Tibial nerve (tissue), 4 donors: ENCODE measurements around the gene RAB35. TPM values are rescaled to one million over a fixed set of nuclear protein-coding genes. Genes with fewer than 3 reads are reported as not detected.

Experiments used
- DNase-seq, 2 donors: peaks; one replicate each; pipeline ENCODE4 v3.0.0-alpha.2; 2019; ENCODE audit warnings: low spot score in 2 of 2
- H3K27ac ChIP-seq, 4 donors: fragments of 200-600 bp; sonication (generic) in 3 of 4; one replicate each; pipeline ENCODE4 v1.5.1; 2017 to 2019; ENCODE audit warnings: mild to moderate bottlenecking in 1 of 4
- H3K27me3 ChIP-seq, 2 donors: fragments of 200-600 bp; sonication (generic) in 1 of 2; one replicate each; pipeline versions ENCODE4 v1.5.1 to v1.6.0; 2017 to 2019
- H3K36me3 ChIP-seq, 3 donors: fragments of 200-600 bp; sonication (generic); one replicate each; pipeline ENCODE4 v1.5.1; 2018 to 2019
- H3K4me1 ChIP-seq, 4 donors: fragments of 200-600 bp; sonication (generic) in 3 of 4; one replicate each; pipeline ENCODE4 v1.5.1; 2017 to 2019
- H3K4me3 ChIP-seq, 4 donors: fragments of 200-600 bp; sonication (generic) in 3 of 4; one replicate each; pipeline ENCODE4 v1.5.1; 2017 to 2019; ENCODE audit warnings: mild to moderate bottlenecking in 1 of 4, moderate library complexity in 1 of 4
- H3K9me3 ChIP-seq, 4 donors: fragments of 200-600 bp; sonication (generic) in 3 of 4; one replicate each; pipeline ENCODE4 v1.5.1; 2017 to 2019
- CTCF ChIP-seq, 5 experiments: fragments of 200-600 bp in 3 of 5; fragments of 450-650 bp in 2 of 5; sonication (generic) in 3 of 5; IDR thresholded peaks; one replicate each; pipeline ENCODE4 v1.5.1; 2016 to 2019; ENCODE audit warnings: antibody characterized with exemption in 5 of 5, mild to moderate bottlenecking in 3 of 5, moderate library complexity in 2 of 5
- EP300 ChIP-seq, 2 donors: sonication (generic); formaldehyde crosslinking; IDR thresholded peaks; one replicate each; pipeline ENCODE4 v1.6.1; 2017; ENCODE audit warnings: antibody characterized with exemption in 2 of 2, mild to moderate bottlenecking in 1 of 2
- POLR2A ChIP-seq, 2 donors: fragments of 450-650 bp; IDR thresholded peaks; one replicate each; pipeline ENCODE4 v1.6.1; 2017; ENCODE audit warnings: antibody characterized with exemption in 2 of 2, mild to moderate bottlenecking in 2 of 2, moderate library complexity in 2 of 2
- WGBS, 2 donors: methylation state at CpG; one replicate each; pipeline ENCODE4 v1.1.5; 2018; 5-methylcytosine and 5-hydroxymethylcytosine counted together
- total RNA-seq, 4 donors: library from RNA; depleted of rRNA; stranded (reverse); fragments of >200 nt; gene quantifications; one replicate each; pipeline ENCODE4 v1.1.0, GENCODE V29; 2016

Gene RAB35
- total RNA-seq, 4 donors from 2014 or later, result 22.8 to 30.8 (median 26.2) TPM

GRCh38 chr12:120115692-120116440 lies 687 bp downstream of the RAB35 start:
- peaks cover 0 to 64% (median 30%) of the 10 kb centered on the region in 4 donors for H3K4me1 ChIP-seq
- peak overlapping the region; percentile 71 to 97 (median 88) for H3K27ac ChIP-seq

GRCh38 chr12:120115066-120115465 lies 1.5 kb downstream of the RAB35 start:
- H3K4me3 ChIP-seq, result peak overlapping the region in 3 of 4 donors; percentile 71 to 98 (median 93)

More at GRCh38 chr12:120115692-120116440, 687 bp downstream of the RAB35 start:
- H3K36me3 ChIP-seq, result peaks cover 0 to 14% (median 0%) of the 10 kb centered on the region in 3 donors
- no peak for DNase-seq
- H3K4me3 ChIP-seq, result peak overlapping the region; percentile 71 to 98 (median 90)
- H3K27me3 ChIP-seq, result no peaks in the 10 kb centered on the region
- WGBS, 2 donors, result 17 to 23% methylated on average over 19 to 29 of the region's 31 CpGs
- TF ChIP-seq EP300 (IDR thresholded peaks at IDR 0.05) (no peak), POLR2A (IDR thresholded peaks at IDR 0.05) (no peak), CTCF (IDR thresholded peaks at IDR 0.05) (no peak)
- no peaks in the 10 kb centered on the region for H3K9me3 ChIP-seq

GRCh38 chr12:120110550-120111501 lies 5.7 kb downstream of the RAB35 start:
- Histone ChIP-seq H3K36me3 (peaks cover 0 to 39% (median 0%) of the 10 kb centered on the region in 3 donors), H3K27ac (peak overlapping the region in 1 of 4 donors; percentile 26), H3K4me3 (no peak overlapping the region), H3K4me1 (peaks cover 0 to 57% (median 19%) of the 10 kb centered on the region in 4 donors), H3K27me3 (no peaks in the 10 kb centered on the region), H3K9me3 (no peaks in the 10 kb centered on the region)
- DNase-seq, result no peak
- WGBS, 2 donors, result 67 to 69% methylated on average over 23 to 26 of the region's 26 CpGs
- TF ChIP-seq CTCF (IDR thresholded peaks at IDR 0.05), result no peak
- no peak for TF ChIP-seq POLR2A (IDR thresholded peaks at IDR 0.05)
- peak in 1 of 2 donors; percentile 32 for TF ChIP-seq EP300 (IDR thresholded peaks at IDR 0.05)

More at GRCh38 chr12:120115066-120115465, 1.5 kb downstream of the RAB35 start:
- no peaks in the 10 kb centered on the region for H3K9me3 ChIP-seq
- H3K36me3 ChIP-seq, result peaks cover 0 to 14% (median 0%) of the 10 kb centered on the region in 3 donors
- peaks cover 0 to 71% (median 32%) of the 10 kb centered on the region in 4 donors for H3K4me1 ChIP-seq
- peak overlapping the region in 2 of 4 donors; percentile 90 to 97 for H3K27ac ChIP-seq
- no peak for DNase-seq
- TF ChIP-seq POLR2A (IDR thresholded peaks at IDR 0.05) (no peak), CTCF (IDR thresholded peaks at IDR 0.05) (no peak), EP300 (IDR thresholded peaks at IDR 0.05) (no peak)
- 69 to 75% methylated on average over 3 of the region's 3 CpGs for WGBS, 2 donors
- H3K27me3 ChIP-seq, result no peaks in the 10 kb centered on the region

- WGBS, 2 donors, result 81 to 86% methylated on average over 10 of the region's 10 CpGs
- Histone ChIP-seq H3K36me3 (peaks cover 0 to 45% (median 0%) of the 10 kb centered on the region in 3 donors), H3K4me1 (peaks cover 0 to 52% (median 9%) of the 10 kb centered on the region in 4 donors), H3K27ac (no peak overlapping the region), H3K27me3 (no peaks in the 10 kb centered on the region), H3K9me3 (no peaks in the 10 kb centered on the region), H3K4me3 (no peak overlapping the region)
- TF ChIP-seq EP300 (IDR thresholded peaks at IDR 0.05) (no peak), CTCF (IDR thresholded peaks at IDR 0.05) (no peak), POLR2A (IDR thresholded peaks at IDR 0.05) (no peak)
- no peak for DNase-seq
These were observed 6.8 kb downstream of the RAB35 start for GRCh38 chr12:120109570-120110267.
